T-helper 1 cell (primary cell): ENCODE results near the gene SERINC4.
A peak's percentile ranks its signal among the peaks of the same experiment; 100 is the strongest.
"Not testable (repeated sequence)": the region's sequence is repeated elsewhere in the genome, so short reads cannot be mapped to it uniquely, and the experiment has no call there.

Experiments
- DNase-seq, 5 donors: peaks; one replicate each; pipeline ENCODE4 v3.0.0-alpha.2; 2012 to 2020
- total RNA-seq, 4 donors: gene quantifications; one replicate each; lab custom pipeline; 2026; lab: John Stamatoyannopoulos, UW

SERINC4 gene
- total RNA-seq = 0 to 1.2 (median 0.41) reads per million in 4 donors

- DNase-seq = no peak
These were observed at the start of gene SERINC4 for GRCh38 chr15:43799945-43800285. Gene SERINC4, minus strand, starts transcription at chr15:43800220. Its CDS starts 234 bp downstream, at chr15:43799986.

GRCh38 chr15:43845421-43845820, 45.4 kb upstream of the SERINC4 start:
- DNase-seq = no peak

- not testable (repeated sequence) for DNase-seq
These were observed 32.5 kb upstream of the SERINC4 start for GRCh38 chr15:43832485-43832884.

GRCh38 chr15:43831519-43832052, 31.6 kb upstream of the SERINC4 start:
- DNase-seq = not testable (repeated sequence)

GRCh38 chr15:43830691-43831275, 30.8 kb upstream of the SERINC4 start:
- not testable (repeated sequence) for DNase-seq

GRCh38 chr15:43829951-43830540, 30.0 kb upstream of the SERINC4 start:
- DNase-seq = not testable (repeated sequence)

- peak in 1 of 5 donors; percentile 57 for DNase-seq
These were observed 28.1 kb upstream of the SERINC4 start for GRCh38 chr15:43828061-43828657.

GRCh38 chr15:43826508-43827341, 26.7 kb upstream of the SERINC4 start, which contains the start of gene WDR76:
Gene WDR76, plus strand, starts transcription at chr15:43827002. Its CDS starts 31 bp downstream, at chr15:43827033.
- peak; percentile 59 to 88 (median 67) for DNase-seq

GRCh38 chr15:43826029-43826507, 26.0 kb upstream of the SERINC4 start:
- DNase-seq = no peak

- DNase-seq = not testable (repeated sequence)
These were observed 25.3 kb upstream of the SERINC4 start for GRCh38 chr15:43825305-43825704.

GRCh38 chr15:43824302-43825246, 24.6 kb upstream of the SERINC4 start, which contains the start of gene MFAP1:
Gene MFAP1, minus strand, starts transcription at chr15:43824690. Its CDS starts 121 bp downstream, at chr15:43824569.
- DNase-seq = peak; percentile 87 to 98 (median 92)

- DNase-seq = no peak
These were observed 21.5 kb upstream of the SERINC4 start for GRCh38 chr15:43821505-43821904.

GRCh38 chr15:43815064-43815463, 15.0 kb upstream of the SERINC4 start:
- DNase-seq = not testable (repeated sequence)

- no peak for DNase-seq
These were observed 9.1 kb upstream of the SERINC4 start for GRCh38 chr15:43808960-43809678.

- no peak for DNase-seq
These were observed 8.5 kb upstream of the SERINC4 start for GRCh38 chr15:43808435-43808950.

- not testable (repeated sequence) for DNase-seq
These were observed 2.7 kb upstream of the SERINC4 start for GRCh38 chr15:43802676-43803075.

- peak; percentile 83 to 93 (median 88) for DNase-seq
These were observed 494 bp upstream of the SERINC4 start, which contains the start of gene HYPK for GRCh38 chr15:43800286-43801141. Gene HYPK, plus strand, starts transcription at chr15:43800599. Its CDS starts 24 bp downstream, at chr15:43800623.

- no peak for DNase-seq
These were observed 643 bp downstream of the SERINC4 start for GRCh38 chr15:43799209-43799944.
